NB4 (cell line): ENCODE results near the gene PINK1.
"Not testable (repeated sequence)": the region's sequence is repeated elsewhere in the genome, so short reads cannot be mapped to it uniquely, and the experiment has no call there.

Source experiments
- DNase-seq: peaks from one replicate; pipeline ENCODE4 v3.0.0; 2010; ENCODE audit warnings: low read depth
- H3K4me3 ChIP-seq: one replicate; pipeline ENCODE4 v1.5.1; 2011; ENCODE audit warnings: mild to moderate bottlenecking, low read depth, low read length, moderate library complexity
- CTCF ChIP-seq: IDR thresholded peaks from one replicate; pipeline ENCODE4 v1.5.1; 2012; ENCODE audit warnings: low read depth, low read length
- MAX ChIP-seq: IDR thresholded peaks from 2 replicates; pipeline ENCODE4 v1.6.1; 2011; ENCODE audit warnings: low read depth, low read length
- MYC ChIP-seq: IDR thresholded peaks from 2 replicates; pipeline ENCODE4 v1.6.1; 2011; ENCODE audit warnings: low read depth, low read length
- POLR2A ChIP-seq: IDR thresholded peaks from 2 replicates; pipeline ENCODE4 v1.6.1; 2011; ENCODE audit warnings: mild to moderate bottlenecking; ENCODE audit not compliant: insufficient read length; ENCODE audit errors: extremely low read depth

Gene PINK1

DNA sequence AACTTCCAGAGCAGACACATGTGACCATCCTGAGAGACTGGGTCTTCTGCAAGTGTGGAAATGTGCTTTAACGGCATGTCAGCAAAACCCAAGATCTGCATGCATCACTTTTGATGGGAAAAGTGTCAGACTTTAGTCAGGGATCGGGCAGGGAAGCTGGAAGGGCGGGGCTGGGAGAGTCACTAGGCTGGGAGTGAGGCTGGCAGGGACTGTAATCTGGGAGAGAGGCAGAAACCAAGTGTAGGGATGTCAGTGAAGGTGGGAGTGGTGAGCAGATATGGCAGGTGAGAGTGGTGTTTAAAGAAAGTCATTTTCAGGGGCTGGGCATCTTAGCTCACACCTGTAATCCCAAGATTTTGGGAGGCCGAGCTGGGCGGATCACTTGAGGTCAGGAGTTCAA, 33.1 kb upstream of the PINK1 start:
- no peak for DNase-seq
- H3K4me3 ChIP-seq: no peak overlapping the region
- TF ChIP-seq CTCF (no peak), POLR2A (no peak), MAX (no peak), MYC (no peak)

DNA sequence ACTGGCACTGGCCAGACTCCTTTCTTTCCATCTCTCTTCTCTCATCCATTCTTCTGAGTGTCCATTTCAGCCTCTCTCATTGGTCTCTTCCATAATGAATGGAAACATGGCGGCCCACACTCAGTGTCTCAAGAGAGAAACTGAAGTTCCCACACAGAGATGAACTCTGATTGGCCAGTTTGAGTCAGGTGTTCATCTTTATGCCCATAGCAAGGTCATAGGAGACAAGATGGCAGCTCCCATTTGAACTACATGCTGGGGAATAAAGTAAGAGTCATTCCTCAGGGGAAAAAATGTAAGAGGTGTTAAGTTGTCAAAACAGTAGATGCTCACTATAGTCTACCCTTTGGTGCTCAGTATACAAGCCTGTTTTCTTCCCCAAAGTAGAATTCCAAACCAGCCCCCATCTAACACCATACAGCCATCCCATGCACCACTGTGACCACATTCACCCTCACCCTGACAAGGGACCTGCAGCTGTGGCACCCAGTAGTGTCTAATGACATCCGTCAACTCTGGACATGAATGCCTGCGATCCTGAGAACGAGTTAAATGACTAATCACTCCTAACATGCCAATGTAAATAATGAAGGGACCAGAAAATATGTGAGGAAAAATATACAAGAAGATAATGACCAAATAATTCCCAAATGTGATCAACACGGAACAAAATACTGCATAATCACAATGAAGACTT, 32.0 kb upstream of the PINK1 start:
- TF ChIP-seq MYC: no peak
- no peak for TF ChIP-seq POLR2A
- no peak for TF ChIP-seq MAX
- no peak for TF ChIP-seq CTCF
- DNase-seq: no peak
- H3K4me3 ChIP-seq: no peak overlapping the region

DNA sequence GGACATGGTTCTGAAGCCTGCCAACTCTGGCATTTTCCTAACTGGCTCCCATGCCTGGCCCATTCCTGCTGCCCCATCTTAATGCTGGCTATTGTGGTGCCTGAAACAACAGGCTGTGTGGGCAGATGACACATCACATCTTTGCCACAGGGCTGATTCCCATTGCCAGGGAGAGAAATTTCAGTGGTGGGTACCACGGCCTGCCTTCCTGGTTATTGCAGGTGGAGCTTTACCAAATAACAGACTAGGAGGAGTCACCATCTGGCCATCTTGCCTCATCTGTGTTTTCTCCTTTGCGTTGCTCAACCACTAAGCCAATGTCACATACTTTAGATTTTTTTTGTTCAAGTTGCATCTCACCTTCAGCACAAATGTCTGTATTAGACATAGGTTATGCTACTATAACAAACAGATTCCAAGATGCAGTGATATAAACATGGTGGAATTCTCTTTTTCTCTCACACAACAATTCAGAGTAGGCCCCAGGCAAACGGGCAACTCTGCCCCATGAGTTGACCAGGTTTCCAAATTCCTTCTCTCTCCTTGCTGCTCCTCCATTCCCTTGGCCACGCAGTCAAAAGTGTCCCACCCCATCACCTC, 30.3 kb upstream of the PINK1 start:
- DNase-seq: no peak
- H3K4me3 ChIP-seq: no peak overlapping the region
- TF ChIP-seq MYC: no peak
- no peak for TF ChIP-seq CTCF
- no peak for TF ChIP-seq POLR2A
- no peak for TF ChIP-seq MAX

- DNase-seq: peak; percentile 53
- TF ChIP-seq MAX: no peak
- no peak for TF ChIP-seq CTCF
- TF ChIP-seq MYC: no peak
- TF ChIP-seq POLR2A: no peak
- no peak overlapping the region for H3K4me3 ChIP-seq
These were observed 29.5 kb upstream of the PINK1 start for GRCh38 chr1:20603504-20604464.

DNA sequence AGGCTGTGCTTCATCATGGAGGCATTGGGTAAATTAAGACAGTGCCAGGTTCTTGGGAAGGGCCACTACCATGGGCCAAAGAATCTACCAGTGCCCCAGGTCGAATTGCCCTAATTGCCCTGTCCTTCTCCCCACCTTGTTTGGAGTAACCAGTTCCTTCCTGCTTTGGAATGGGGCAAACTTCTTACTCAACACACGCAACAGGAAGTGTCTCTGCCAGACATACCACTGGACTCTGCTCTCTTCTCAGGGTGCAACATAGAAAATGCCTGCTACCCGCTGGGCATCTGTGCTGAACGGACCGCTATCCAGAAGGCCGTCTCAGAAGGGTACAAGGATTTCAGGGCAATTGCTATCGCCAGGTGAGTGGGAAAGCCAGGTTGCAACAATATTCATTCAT, 28.6 kb upstream of the PINK1 start:
- peak; percentile 52 for DNase-seq
- no peak overlapping the region for H3K4me3 ChIP-seq
- TF ChIP-seq MYC (no peak), CTCF (no peak), MAX (no peak), POLR2A (no peak)

DNA sequence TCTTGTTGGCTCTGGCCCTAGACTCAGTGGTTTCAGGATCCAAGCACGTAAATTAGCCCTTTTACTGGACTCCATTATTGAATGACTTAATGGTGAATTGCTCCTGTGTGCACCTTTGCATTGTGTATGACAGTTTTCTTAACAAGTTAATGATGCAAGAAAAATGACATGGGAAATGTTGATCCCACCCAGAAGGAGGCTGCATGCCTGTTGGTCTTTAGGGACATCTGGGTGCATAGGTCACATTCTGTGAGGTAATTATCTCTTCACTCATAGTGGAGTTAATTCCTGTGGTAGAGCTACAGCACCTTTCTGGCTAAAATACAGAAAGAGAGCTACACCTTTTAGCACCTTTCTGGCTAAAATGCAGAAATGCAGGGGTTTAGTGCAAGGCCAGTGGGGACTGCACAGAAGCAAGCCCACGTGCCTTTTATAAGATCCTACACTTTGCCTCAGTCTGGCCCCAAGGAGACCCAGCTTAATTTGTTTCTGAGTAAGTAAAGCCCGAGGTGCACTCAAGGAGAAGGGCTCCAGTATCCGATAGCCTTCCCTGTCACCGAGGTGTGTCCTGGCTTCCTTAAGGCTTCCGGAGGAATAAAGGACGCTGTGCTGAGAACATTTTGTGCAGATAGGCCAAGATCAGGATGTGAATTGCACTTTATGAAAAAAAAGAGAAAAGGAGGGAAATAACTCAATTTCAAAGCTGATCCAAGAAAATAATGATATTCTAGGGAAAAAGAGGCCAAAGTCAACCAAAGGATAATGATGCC, 26.3 kb upstream of the PINK1 start:
- DNase-seq, H3K4me3 ChIP-seq: not testable (repeated sequence)
